SK-N-SH (cell line): ENCODE data around the gene MYO9B. TPM values are rescaled to one million over a fixed set of nuclear protein-coding genes. Genes with fewer than 3 reads are reported as not detected.

Experiments used
- CTCF ChIA-PET: fragments of 300-600, 350-600 bp; formaldehyde crosslinking; extraction: SDS; loops from one replicate; lab custom pipeline; 2021; lab: Yijun Ruan, JAX
- POLR2A ChIA-PET: fragments of 350-600 bp; sonication (Branson Sonifier 250); formaldehyde crosslinking; extraction: SDS; loops from one replicate; lab custom pipeline; 2020; ENCODE audit warnings: antibody characterized with exemption, inconsistent platforms; lab: Yijun Ruan, JAX
- DNase-seq: peaks from one replicate; pipeline ENCODE4 v3.0.0; 2012
- H2AFZ ChIP-seq: fragments of 200-600 bp; sonication (generic); 2 replicates; pipeline ENCODE4 v1.8.1; 2016; ENCODE audit warnings: antibody characterized with exemption, mild to moderate bottlenecking, low read depth
- H3F3A ChIP-seq: fragments of 200-600 bp; sonication (generic); replicated peaks from 2 replicates; pipeline ENCODE3; 2016; ENCODE audit warnings: antibody characterized with exemption, mild to moderate bottlenecking; ENCODE audit not compliant: insufficient read depth
- H3K27ac ChIP-seq, 2 experiments: fragments of 200-500 bp in 1 of 2; fragments of 200-600 bp in 1 of 2; sonication (Bioruptor generic) in 1 of 2; sonication (generic), shearing (Covaris generic) in 1 of 2; 2 replicates each; pipeline versions ENCODE4 v1.5.1 to v1.6.1; 2014 to 2016; ENCODE audit warnings: low read depth in 2 of 2, inconsistent platforms in 1 of 2, low read length in 1 of 2, mild to moderate bottlenecking in 1 of 2, mixed read lengths in 1 of 2
- H3K27me3 ChIP-seq: fragments of 200-600 bp; sonication (generic), shearing (Covaris generic); 2 replicates; pipeline ENCODE4 v1.6.1; 2016; ENCODE audit warnings: mixed run types; ENCODE audit not compliant: insufficient read depth
- H3K36me3 ChIP-seq, 2 experiments: fragments of 200-500 bp in 1 of 2; fragments of 200-600 bp in 1 of 2; sonication (Bioruptor generic) in 1 of 2; sonication (generic) in 1 of 2; replicated peaks in 1 of 2; 2 replicates each; pipeline versions ENCODE3 to v1.5.1; 2014 to 2016; ENCODE audit warnings: low read length in 1 of 2, mild to moderate bottlenecking in 1 of 2; ENCODE audit not compliant: insufficient read depth in 2 of 2, control insufficient read depth in 1 of 2
- H3K4me1 ChIP-seq, 2 experiments: fragments of 200-500 bp in 1 of 2; fragments of 200-600 bp in 1 of 2; sonication (Bioruptor generic) in 1 of 2; sonication (generic), shearing (Covaris generic) in 1 of 2; 2 replicates each; pipeline versions ENCODE4 v1.5.1 to v1.6.1; 2014 to 2016; ENCODE audit warnings: low read depth in 1 of 2, low read length in 1 of 2, mixed run types in 1 of 2; ENCODE audit not compliant: insufficient read depth in 2 of 2, control insufficient read depth in 1 of 2
- H3K4me2 ChIP-seq: fragments of 200-600 bp; sonication (generic), shearing (Covaris generic); 2 replicates; pipeline ENCODE4 v1.6.1; 2017; ENCODE audit warnings: mixed run types
- H3K4me3 ChIP-seq, 2 experiments: fragments of 200-500 bp in 1 of 2; fragments of 200-600 bp in 1 of 2; sonication (Bioruptor generic) in 1 of 2; sonication (generic), shearing (Covaris generic) in 1 of 2; 2 replicates each; pipeline versions ENCODE4 v1.5.1 to v1.8.1; 2014 to 2016; ENCODE audit warnings: low read depth in 2 of 2, inconsistent platforms in 1 of 2, low read length in 1 of 2, mild to moderate bottlenecking in 1 of 2, mixed read lengths in 1 of 2, moderate library complexity in 1 of 2
- H3K79me2 ChIP-seq: fragments of 200-600 bp; sonication (generic); 2 replicates; pipeline ENCODE4 v1.8.1; 2017; ENCODE audit warnings: mild to moderate bottlenecking; ENCODE audit not compliant: insufficient read depth
- H3K9ac ChIP-seq: fragments of 200-600 bp; sonication (generic); 2 replicates; pipeline ENCODE4 v1.6.1; 2017; ENCODE audit warnings: mixed run types
- H3K9me2 ChIP-seq: fragments of 200-600 bp; sonication (generic); 2 replicates; pipeline ENCODE4 v1.6.1; 2017; ENCODE audit warnings: mixed run types
- H3K9me3 ChIP-seq: fragments of 200-600 bp; sonication (generic); 2 replicates; pipeline ENCODE4 v1.6.1; 2017; ENCODE audit warnings: mixed run types, mild to moderate bottlenecking, moderate library complexity
- H4K20me1 ChIP-seq: fragments of 200-600 bp; sonication (generic); 2 replicates; pipeline ENCODE4 v1.6.1; 2017; ENCODE audit warnings: mild to moderate bottlenecking, mixed run types; ENCODE audit not compliant: insufficient read depth
- FOXM1 ChIP-seq: IDR thresholded peaks from 2 replicates; pipeline ENCODE4 v1.4.0; 2012; ENCODE audit warnings: low read depth, mild to moderate bottlenecking
- GABPA ChIP-seq: IDR thresholded peaks from 2 replicates; pipeline ENCODE4 v1.4.0; 2012; ENCODE audit warnings: low read depth, mild to moderate bottlenecking
- MAX ChIP-seq: IDR thresholded peaks from 2 replicates; pipeline ENCODE4 v1.4.0; 2012; ENCODE audit warnings: low read depth
- MXI1 ChIP-seq: IDR thresholded peaks from 2 replicates; pipeline ENCODE4 v1.6.1; 2012; ENCODE audit warnings: mild to moderate bottlenecking, low read depth, low read length, improper control_type of control experiment
- NFIC ChIP-seq: IDR thresholded peaks from 2 replicates; pipeline ENCODE4 v1.4.0; 2012; ENCODE audit warnings: borderline replicate concordance
- NRF1 ChIP-seq: IDR thresholded peaks from 2 replicates; pipeline ENCODE4 v1.6.1; 2012; ENCODE audit warnings: low read depth, mild to moderate bottlenecking, low read length
- PBX3 ChIP-seq: IDR thresholded peaks from 2 replicates; pipeline ENCODE4; 2012
- RAD21 ChIP-seq: IDR thresholded peaks from 2 replicates; pipeline ENCODE4 v1.6.1; 2012; ENCODE audit warnings: mild to moderate bottlenecking, low read length
- RCOR1 ChIP-seq: fragments of 150-350 bp; IDR thresholded peaks from 2 replicates; pipeline ENCODE4 v1.6.1; 2017; ENCODE audit warnings: antibody characterized with exemption, low read length
- RXRA ChIP-seq: IDR thresholded peaks from 2 replicates; pipeline ENCODE4 v1.4.0; 2012; ENCODE audit warnings: low read depth, mild to moderate bottlenecking, borderline replicate concordance
- SMC3 ChIP-seq: IDR thresholded peaks from 2 replicates; pipeline ENCODE4 v1.6.1; 2012; ENCODE audit warnings: low read depth, low read length, improper control_type of control experiment
- TAF1 ChIP-seq: IDR thresholded peaks from 2 replicates; pipeline ENCODE4 v1.6.1; 2012; ENCODE audit warnings: low read depth, mild to moderate bottlenecking, low read length, moderate library complexity, borderline replicate concordance
- TEAD4 ChIP-seq: IDR thresholded peaks from 2 replicates; pipeline ENCODE4 v1.4.0; 2012; ENCODE audit warnings: mild to moderate bottlenecking, borderline replicate concordance; ENCODE audit not compliant: insufficient read depth
- USF1 ChIP-seq: IDR thresholded peaks from 2 replicates; pipeline ENCODE4 v1.4.0; 2012; ENCODE audit warnings: low read depth, borderline replicate concordance
- USF2 ChIP-seq: fragments of 150-350 bp; IDR thresholded peaks from 2 replicates; pipeline ENCODE4 v1.6.1; 2017; ENCODE audit warnings: antibody characterized with exemption, low read length, low read depth, borderline replicate concordance
- ZBTB33 ChIP-seq: IDR thresholded peaks from 2 replicates; pipeline ENCODE4 v1.4.0; 2012; ENCODE audit warnings: low read depth, borderline replicate concordance
- WGBS: methylation state at CpG from one replicate; pipeline ENCODE4 v1.1.6; 2017; ENCODE audit warnings: low lambda C conversion rate; 5-methylcytosine and 5-hydroxymethylcytosine counted together
- polyA plus RNA-seq, 3 experiments: library from polyadenylated mRNA; depleted of rRNA; stranded (reverse); fragments of >200 nt; gene quantifications; 2 replicates each; pipeline ENCODE4 v1.2.3, GENCODE V29; 2012

The MYO9B gene
- polyA plus RNA-seq, 1 of the 3 experiments (the other 2 are of a cell fraction) = 37.6 TPM

GRCh38 chr19:17248011-17248776 lies 172.6 kb downstream of the MYO9B start:
- CTCF ChIA-PET = interaction anchor here (1.1 to 2.9 kb wide), 4 partner anchors 12 to 36 kb away, joined by 3 to 14 read pairs (median 4); no protein-coding TSS in a partner anchor
- H3K79me2 ChIP-seq = peaks cover 21% of the 10 kb centered on the region
- H3K36me3 ChIP-seq = no peaks in the 10 kb centered on the region
- H3K4me2 ChIP-seq = no peak overlapping the region
- POLR2A ChIA-PET = no interaction called here
- DNase-seq = no peak
- H3K4me1 ChIP-seq = peaks cover 6 to 22% of the 10 kb centered on the region in 2 experiments; a peak in 2 of 4 replicates
- H3K9me2 ChIP-seq = no peaks in the 10 kb centered on the region
- no peak overlapping the region for H3K4me3 ChIP-seq
- peaks cover 2% of the 10 kb centered on the region; the same call in 1 of the 2 replicates for H4K20me1 ChIP-seq
- peaks cover 4% of the 10 kb centered on the region for H3F3A ChIP-seq
- WGBS = 94% methylated on average over 8 of the region's 21 CpGs
- H2AFZ ChIP-seq = no peak overlapping the region
- H3K9me3 ChIP-seq = no peaks in the 10 kb centered on the region
- no peak for TF ChIP-seq TEAD4
- no peak for TF ChIP-seq SMC3
- TF ChIP-seq NFIC = no peak
- TF ChIP-seq USF1 = no peak
- TF ChIP-seq RXRA = no peak
- TF ChIP-seq RCOR1 = no peak
- TF ChIP-seq, all 33 proteins: peak for 0
- Histone ChIP-seq H3K27me3 (no peaks in the 10 kb centered on the region), H3K27ac (no peak overlapping the region), H3K9ac (no peak overlapping the region)

- Histone ChIP-seq H2AFZ (no peak overlapping the region), H3K4me2 (no peak overlapping the region), H3K4me1 (peaks cover 6 to 16% of the 10 kb centered on the region in 2 experiments; a peak in 2 of 4 replicates), H3K79me2 (peaks cover 3% of the 10 kb centered on the region), H4K20me1 (no peaks in the 10 kb centered on the region), H3K36me3 (no peaks in the 10 kb centered on the region), H3K9ac (no peak overlapping the region), H3K27ac (no peak overlapping the region), H3F3A (no peaks in the 10 kb centered on the region), H3K9me3 (no peaks in the 10 kb centered on the region), H3K4me3 (no peak overlapping the region), H3K9me2 (no peaks in the 10 kb centered on the region), H3K27me3 (no peaks in the 10 kb centered on the region)
- POLR2A ChIA-PET = no interaction called here
- WGBS = 94% methylated on average over 11 of the region's 15 CpGs
- DNase-seq = no peak
- CTCF ChIA-PET = interaction anchor here (0.6 to 2.9 kb wide), 4 partner anchors 11 to 34 kb away, joined by 3 to 14 read pairs (median 4); no protein-coding TSS in a partner anchor
- TF ChIP-seq FOXM1 = no peak
- no peak for TF ChIP-seq GABPA
- no peak for TF ChIP-seq RCOR1
- TF ChIP-seq RAD21 = no peak
- no peak for TF ChIP-seq TAF1
- no peak for TF ChIP-seq PBX3
- no peak for TF ChIP-seq USF1
- TF ChIP-seq SMC3 = no peak
- no peak for TF ChIP-seq TEAD4
- TF ChIP-seq RXRA = no peak
- TF ChIP-seq NRF1 = no peak
- no peak for TF ChIP-seq USF2
- TF ChIP-seq MXI1 = no peak
- TF ChIP-seq ZBTB33 = no peak
- TF ChIP-seq MAX = no peak
These were observed 174.4 kb downstream of the MYO9B start for GRCh38 chr19:17249887-17250548.
